ENCODE results near the gene TENM4.

TENM4 gene

DNA sequence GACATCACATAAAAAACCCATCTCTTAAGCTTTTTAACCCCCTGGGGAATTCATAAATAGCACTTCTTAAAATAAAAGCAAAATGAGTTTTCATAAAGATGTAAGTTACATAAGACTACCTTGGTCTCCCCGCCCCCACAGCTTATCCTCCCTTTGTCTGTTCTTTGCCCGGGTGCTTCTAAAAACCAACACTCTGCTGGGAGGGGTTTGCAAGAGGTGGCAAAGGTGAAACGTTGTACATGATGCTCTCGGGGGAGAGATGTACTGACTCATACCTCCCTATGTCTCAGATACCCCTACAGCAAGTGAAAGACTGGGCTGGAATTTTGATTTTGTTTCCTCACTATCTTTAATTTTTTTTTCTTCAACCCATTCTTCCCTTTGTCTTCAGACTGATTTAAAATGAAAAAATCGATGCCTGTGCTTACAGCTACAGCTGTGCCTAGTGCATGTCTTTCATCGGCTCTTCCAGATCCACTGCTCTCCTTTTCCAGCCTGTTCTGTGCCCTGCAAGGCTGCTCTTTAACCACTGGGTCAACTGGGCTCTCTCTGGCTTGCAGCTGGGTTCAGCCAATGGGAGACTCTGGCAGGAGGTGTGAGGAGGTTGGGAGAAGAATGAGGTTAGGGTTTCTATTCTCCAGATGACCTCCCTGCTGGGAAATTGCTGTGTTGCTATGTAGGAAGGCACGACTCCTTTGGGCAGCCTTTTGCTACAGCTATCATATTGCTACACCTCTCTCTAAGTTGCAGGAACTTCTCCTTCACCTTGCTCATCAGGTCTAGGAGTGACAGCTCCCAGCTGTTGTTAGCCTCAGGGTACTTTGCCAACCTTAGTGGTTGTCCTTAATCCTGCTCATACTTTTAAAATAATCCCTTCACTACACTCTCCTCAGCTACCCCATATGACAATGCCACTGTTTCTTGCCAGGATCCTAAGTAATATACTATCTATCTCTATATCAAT is 266.5 kb downstream of the TENM4 start (continued):
- TF ChIP-seq ZSCAN16 (tag by site-specific recombination; IDR thresholded peaks at IDR 0.05) (no peak), BCL11A (tag by site-specific recombination; IDR thresholded peaks at IDR 0.05; ENCODE audit: low read depth) (no peak), ZNF302 (tag by site-specific recombination; IDR thresholded peaks at IDR 0.05; ENCODE audit: low read depth) (no peak), HOXD13 (CRISPR knock-in tag; IDR thresholded peaks at IDR 0.05; ENCODE audit: borderline replicate concordance) (no peak), FEZF1 (tag by site-specific recombination; IDR thresholded peaks at IDR 0.05) (no peak), SALL2 (tag by site-specific recombination; IDR thresholded peaks at IDR 0.05; ENCODE audit: borderline replicate concordance) (no peak), ZNF626 (tag by site-specific recombination; IDR thresholded peaks at IDR 0.05) (no peak)
- TF ChIP-seq, protein P1, sequence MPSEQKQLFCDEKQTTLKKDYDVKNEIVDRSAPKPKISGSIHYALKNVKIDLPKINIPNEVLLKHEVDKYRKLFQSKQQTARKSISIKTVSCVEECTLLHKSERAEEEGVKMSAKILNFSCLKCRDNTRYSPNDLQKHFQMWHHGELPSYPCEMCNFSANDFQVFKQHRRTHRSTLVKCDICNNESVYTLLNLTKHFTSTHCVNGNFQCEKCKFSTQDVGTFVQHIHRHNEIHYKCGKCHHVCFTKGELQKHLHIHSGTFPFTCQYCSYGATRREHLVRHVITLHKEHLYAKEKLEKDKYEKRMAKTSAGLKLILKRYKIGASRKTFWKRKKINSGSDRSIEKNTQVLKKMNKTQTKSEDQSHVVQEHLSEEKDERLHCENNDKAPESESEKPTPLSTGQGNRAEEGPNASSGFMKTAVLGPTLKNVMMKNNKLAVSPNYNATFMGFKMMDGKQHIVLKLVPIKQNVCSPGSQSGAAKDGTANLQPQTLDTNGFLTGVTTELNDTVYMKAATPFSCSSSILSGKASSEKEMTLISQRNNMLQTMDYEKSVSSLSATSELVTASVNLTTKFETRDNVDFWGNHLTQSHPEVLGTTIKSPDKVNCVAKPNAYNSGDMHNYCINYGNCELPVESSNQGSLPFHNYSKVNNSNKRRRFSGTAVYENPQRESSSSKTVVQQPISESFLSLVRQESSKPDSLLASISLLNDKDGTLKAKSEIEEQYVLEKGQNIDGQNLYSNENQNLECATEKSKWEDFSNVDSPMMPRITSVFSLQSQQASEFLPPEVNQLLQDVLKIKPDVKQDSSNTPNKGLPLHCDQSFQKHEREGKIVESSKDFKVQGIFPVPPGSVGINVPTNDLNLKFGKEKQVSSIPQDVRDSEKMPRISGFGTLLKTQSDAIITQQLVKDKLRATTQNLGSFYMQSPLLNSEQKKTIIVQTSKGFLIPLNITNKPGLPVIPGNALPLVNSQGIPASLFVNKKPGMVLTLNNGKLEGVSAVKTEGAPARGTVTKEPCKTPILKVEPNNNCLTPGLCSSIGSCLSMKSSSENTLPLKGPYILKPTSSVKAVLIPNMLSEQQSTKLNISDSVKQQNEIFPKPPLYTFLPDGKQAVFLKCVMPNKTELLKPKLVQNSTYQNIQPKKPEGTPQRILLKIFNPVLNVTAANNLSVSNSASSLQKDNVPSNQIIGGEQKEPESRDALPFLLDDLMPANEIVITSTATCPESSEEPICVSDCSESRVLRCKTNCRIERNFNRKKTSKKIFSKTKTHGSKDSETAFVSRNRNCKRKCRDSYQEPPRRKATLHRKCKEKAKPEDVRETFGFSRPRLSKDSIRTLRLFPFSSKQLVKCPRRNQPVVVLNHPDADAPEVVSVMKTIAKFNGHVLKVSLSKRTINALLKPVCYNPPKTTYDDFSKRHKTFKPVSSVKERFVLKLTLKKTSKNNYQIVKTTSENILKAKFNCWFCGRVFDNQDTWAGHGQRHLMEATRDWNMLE (tag by site-specific recombination; conservative IDR thresholded peaks at IDR 0.05; ENCODE audit: low read depth): no peak
- TF ChIP-seq, protein P2, sequence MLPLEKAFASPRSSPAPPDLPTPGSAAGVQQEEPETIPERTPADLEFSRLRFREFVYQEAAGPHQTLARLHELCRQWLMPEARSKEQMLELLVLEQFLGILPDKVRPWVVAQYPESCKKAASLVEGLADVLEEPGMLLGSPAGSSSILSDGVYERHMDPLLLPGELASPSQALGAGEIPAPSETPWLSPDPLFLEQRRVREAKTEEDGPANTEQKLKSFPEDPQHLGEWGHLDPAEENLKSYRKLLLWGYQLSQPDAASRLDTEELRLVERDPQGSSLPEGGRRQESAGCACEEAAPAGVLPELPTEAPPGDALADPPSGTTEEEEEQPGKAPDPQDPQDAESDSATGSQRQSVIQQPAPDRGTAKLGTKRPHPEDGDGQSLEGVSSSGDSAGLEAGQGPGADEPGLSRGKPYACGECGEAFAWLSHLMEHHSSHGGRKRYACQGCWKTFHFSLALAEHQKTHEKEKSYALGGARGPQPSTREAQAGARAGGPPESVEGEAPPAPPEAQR (tag by site-specific recombination; IDR thresholded peaks at IDR 0.05): no peak

DNA sequence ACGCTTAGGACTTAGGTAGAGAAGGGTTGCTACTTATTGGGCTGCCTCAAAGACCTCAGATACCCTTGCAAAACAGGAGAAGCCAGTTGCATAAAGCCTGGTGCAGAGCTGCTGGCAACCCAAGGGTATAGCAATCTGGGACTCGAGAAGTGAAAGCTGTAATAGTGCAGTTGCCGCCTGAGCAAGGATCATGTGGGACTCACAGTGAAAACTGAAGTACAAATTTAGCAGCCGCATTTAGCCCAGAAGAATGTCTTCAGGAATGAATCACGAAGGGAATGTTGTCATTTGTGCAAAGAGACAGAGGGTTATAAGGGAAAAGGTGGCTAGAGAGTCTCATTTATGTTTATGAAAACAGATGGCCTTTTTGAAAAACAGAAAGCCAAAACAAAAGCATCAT is 267.2 kb downstream of the TENM4 start:
- H3K4me1 ChIP-seq (ENCODE audit: control insufficient read depth, insufficient read depth, low read length): no peaks in the 10 kb centered on the region
- ChIA-PET CTCF (interaction anchor here (1.1 kb wide), 1 partner anchor 527 kb away, joined by 3 read pairs; no protein-coding TSS in a partner anchor), POLR2A (no interaction called here)
- H3K36me3 ChIP-seq (ENCODE audit: control insufficient read depth in 2 of 2, insufficient read depth in 1 of 2, low read length in 2 of 2): no peaks in the 10 kb centered on the region
- no peak overlapping the region for H3K27ac ChIP-seq (ENCODE audit: extremely low read depth, low read depth, low read length)
- H3K4me3 ChIP-seq (ENCODE audit: low read depth, low read length): no peak overlapping the region
- no peak for TF ChIP-seq IKZF3 (tag by site-specific recombination; IDR thresholded peaks at IDR 0.05)
- no peak for TF ChIP-seq ZNF621 (tag by site-specific recombination; IDR thresholded peaks at IDR 0.05)
- no peak for TF ChIP-seq ZNF596 (tag by site-specific recombination; IDR thresholded peaks at IDR 0.05)
- TF ChIP-seq ZNF114 (tag by site-specific recombination; IDR thresholded peaks at IDR 0.05): no peak
- no peak for TF ChIP-seq ZNF561 (tag by site-specific recombination; IDR thresholded peaks at IDR 0.05; ENCODE audit: borderline replicate concordance)
- no peak for TF ChIP-seq ZNF629 (tag by site-specific recombination; IDR thresholded peaks at IDR 0.05)
- TF ChIP-seq, protein P3, sequence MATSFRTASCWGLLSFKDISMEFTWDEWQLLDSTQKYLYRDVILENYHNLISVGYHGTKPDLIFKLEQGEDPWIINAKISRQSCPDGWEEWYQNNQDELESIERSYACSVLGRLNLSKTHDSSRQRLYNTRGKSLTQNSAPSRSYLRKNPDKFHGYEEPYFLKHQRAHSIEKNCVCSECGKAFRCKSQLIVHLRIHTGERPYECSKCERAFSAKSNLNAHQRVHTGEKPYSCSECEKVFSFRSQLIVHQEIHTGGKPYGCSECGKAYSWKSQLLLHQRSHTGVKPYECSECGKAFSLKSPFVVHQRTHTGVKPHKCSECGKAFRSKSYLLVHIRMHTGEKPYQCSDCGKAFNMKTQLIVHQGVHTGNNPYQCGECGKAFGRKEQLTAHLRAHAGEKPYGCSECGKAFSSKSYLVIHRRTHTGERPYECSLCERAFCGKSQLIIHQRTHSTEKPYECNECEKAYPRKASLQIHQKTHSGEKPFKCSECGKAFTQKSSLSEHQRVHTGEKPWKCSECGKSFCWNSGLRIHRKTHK (tag by site-specific recombination; IDR thresholded peaks at IDR 0.05): no peak
- TF ChIP-seq, protein P4, sequence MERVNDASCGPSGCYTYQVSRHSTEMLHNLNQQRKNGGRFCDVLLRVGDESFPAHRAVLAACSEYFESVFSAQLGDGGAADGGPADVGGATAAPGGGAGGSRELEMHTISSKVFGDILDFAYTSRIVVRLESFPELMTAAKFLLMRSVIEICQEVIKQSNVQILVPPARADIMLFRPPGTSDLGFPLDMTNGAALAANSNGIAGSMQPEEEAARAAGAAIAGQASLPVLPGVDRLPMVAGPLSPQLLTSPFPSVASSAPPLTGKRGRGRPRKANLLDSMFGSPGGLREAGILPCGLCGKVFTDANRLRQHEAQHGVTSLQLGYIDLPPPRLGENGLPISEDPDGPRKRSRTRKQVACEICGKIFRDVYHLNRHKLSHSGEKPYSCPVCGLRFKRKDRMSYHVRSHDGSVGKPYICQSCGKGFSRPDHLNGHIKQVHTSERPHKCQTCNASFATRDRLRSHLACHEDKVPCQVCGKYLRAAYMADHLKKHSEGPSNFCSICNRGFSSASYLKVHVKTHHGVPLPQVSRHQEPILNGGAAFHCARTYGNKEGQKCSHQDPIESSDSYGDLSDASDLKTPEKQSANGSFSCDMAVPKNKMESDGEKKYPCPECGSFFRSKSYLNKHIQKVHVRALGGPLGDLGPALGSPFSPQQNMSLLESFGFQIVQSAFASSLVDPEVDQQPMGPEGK (tag by site-specific recombination; IDR thresholded peaks at IDR 0.05): no peak
- no peak for TF ChIP-seq ZNF670 (tag by site-specific recombination; IDR thresholded peaks at IDR 0.05; ENCODE audit: low read depth)
- TF ChIP-seq, protein P5, sequence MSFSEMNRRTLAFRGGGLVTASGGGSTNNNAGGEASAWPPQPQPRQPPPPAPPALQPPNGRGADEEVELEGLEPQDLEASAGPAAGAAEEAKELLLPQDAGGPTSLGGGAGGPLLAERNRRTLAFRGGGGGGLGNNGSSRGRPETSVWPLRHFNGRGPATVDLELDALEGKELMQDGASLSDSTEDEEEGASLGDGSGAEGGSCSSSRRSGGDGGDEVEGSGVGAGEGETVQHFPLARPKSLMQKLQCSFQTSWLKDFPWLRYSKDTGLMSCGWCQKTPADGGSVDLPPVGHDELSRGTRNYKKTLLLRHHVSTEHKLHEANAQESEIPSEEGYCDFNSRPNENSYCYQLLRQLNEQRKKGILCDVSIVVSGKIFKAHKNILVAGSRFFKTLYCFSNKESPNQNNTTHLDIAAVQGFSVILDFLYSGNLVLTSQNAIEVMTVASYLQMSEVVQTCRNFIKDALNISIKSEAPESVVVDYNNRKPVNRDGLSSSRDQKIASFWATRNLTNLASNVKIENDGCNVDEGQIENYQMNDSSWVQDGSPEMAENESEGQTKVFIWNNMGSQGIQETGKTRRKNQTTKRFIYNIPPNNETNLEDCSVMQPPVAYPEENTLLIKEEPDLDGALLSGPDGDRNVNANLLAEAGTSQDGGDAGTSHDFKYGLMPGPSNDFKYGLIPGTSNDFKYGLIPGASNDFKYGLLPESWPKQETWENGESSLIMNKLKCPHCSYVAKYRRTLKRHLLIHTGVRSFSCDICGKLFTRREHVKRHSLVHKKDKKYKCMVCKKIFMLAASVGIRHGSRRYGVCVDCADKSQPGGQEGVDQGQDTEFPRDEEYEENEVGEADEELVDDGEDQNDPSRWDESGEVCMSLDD (tag by site-specific recombination; IDR thresholded peaks at IDR 0.05): no peak
- no peak for TF ChIP-seq ZNF248 (tag by site-specific recombination; IDR thresholded peaks at IDR 0.05)
- no peaks in the 10 kb centered on the region for H3K9me3 ChIP-seq (ENCODE audit: control insufficient read depth, insufficient read depth, low read depth, low read length)
